GM10266 (cell line): ENCODE measurements around the gene TTC34.

Source experiments
- DNase-seq: peaks from one replicate; pipeline ENCODE4 v3.0.0; 2012; ENCODE audit errors: extremely low spot score
- TF ChIP-seq, protein P1 (sequence below): IDR thresholded peaks from 2 replicates; pipeline ENCODE4 v1.5.1; 2012; ENCODE audit warnings: mild to moderate bottlenecking, low read depth; ENCODE audit not compliant: control insufficient read depth, insufficient read depth; ENCODE audit errors: missing control alignments

The TTC34 gene

DNA sequence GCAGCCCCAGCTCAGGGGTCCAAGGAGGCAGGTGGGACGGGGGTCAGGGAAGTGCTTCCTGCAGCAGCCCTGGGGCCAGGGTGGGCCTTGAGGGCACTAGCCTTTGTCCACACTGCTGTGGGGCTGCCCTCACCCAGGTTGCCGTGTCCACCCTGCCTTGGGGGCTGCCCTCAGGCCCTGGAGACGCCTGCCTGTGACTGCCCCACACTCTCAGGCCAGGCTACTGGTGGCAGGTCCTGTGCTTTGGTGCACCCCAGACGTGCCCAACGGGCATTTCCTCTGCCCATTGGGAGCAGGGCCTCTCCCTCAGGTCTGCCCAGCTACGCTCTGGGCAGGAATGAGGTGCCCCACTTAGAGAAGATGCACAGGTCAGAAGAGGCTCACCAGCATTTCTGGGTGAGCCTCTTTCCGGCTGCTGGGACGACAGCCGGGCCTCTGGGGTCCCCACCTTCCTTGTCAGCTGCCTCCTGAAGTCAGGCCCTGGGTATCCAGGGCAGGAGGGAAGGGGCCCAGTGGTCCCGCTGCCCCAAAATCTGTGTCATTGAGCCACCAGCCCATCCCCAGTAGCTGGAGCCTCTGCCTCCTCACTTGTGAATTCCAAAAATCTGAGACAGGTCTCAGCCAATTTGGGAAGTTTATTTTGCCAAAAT is 166.0 kb downstream of the TTC34 start:
- TF ChIP-seq, protein P1, sequence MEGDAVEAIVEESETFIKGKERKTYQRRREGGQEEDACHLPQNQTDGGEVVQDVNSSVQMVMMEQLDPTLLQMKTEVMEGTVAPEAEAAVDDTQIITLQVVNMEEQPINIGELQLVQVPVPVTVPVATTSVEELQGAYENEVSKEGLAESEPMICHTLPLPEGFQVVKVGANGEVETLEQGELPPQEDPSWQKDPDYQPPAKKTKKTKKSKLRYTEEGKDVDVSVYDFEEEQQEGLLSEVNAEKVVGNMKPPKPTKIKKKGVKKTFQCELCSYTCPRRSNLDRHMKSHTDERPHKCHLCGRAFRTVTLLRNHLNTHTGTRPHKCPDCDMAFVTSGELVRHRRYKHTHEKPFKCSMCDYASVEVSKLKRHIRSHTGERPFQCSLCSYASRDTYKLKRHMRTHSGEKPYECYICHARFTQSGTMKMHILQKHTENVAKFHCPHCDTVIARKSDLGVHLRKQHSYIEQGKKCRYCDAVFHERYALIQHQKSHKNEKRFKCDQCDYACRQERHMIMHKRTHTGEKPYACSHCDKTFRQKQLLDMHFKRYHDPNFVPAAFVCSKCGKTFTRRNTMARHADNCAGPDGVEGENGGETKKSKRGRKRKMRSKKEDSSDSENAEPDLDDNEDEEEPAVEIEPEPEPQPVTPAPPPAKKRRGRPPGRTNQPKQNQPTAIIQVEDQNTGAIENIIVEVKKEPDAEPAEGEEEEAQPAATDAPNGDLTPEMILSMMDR = no peak
- no peak for DNase-seq

DNA sequence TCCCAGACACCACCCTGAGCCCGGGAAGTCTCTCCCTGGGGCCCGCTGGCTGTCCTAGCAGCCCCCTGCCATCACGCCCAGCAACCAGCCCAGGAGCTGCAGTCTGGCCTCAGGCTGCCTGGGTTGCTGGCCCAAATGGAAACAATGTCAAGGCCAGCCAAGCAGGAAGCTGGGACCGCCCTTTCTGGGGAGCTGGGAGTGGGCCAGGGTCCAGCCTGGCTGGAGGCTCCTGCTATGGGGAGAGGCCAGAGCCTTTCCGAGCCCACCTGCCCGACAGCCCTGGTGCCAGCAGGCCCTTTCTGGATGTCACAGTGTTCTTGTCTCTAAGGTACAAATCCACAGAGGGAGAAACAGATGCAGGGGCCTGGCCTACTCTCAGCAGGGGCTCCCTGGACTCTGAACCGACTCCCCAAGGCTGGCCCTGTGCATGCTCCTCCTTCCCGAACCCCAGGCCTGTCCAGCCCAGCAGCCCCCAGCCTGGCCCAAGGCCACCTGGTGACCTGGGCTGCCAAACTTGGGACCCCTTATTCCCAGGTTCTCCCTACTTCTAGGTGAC is 167.5 kb downstream of the TTC34 start:
- TF ChIP-seq, protein P1 = no peak
- no peak for DNase-seq

DNA sequence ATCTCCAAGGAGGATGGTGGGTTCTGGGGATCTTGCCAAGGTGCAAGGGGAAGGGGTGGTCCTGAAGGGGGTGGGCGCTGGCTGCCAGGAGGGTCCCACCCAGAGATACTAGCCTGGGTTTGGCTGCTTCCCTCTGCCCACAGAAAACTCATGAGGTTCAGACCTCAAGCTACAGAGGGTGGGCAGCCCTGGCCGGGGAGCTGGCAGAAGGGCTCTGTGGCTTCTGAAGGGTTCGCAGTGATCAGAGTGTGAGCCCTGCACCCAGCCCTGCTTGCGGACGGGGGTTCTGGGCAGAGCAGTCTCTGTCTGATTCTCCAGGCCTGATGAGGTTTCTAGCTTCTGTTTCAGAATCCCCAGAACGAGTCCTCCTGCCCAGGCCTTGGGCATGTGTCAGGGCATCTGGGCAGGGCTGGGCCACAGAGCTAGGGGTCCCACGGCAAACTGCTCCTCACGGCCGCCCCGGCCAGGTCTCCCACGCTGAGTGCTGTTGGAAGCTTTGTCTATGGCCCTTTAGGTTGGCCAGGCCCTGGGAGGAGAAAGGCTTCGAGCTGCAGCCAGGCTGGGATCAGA is 168.0 kb downstream of the TTC34 start:
- no peak for DNase-seq
- TF ChIP-seq, protein P1 = no peak

DNA sequence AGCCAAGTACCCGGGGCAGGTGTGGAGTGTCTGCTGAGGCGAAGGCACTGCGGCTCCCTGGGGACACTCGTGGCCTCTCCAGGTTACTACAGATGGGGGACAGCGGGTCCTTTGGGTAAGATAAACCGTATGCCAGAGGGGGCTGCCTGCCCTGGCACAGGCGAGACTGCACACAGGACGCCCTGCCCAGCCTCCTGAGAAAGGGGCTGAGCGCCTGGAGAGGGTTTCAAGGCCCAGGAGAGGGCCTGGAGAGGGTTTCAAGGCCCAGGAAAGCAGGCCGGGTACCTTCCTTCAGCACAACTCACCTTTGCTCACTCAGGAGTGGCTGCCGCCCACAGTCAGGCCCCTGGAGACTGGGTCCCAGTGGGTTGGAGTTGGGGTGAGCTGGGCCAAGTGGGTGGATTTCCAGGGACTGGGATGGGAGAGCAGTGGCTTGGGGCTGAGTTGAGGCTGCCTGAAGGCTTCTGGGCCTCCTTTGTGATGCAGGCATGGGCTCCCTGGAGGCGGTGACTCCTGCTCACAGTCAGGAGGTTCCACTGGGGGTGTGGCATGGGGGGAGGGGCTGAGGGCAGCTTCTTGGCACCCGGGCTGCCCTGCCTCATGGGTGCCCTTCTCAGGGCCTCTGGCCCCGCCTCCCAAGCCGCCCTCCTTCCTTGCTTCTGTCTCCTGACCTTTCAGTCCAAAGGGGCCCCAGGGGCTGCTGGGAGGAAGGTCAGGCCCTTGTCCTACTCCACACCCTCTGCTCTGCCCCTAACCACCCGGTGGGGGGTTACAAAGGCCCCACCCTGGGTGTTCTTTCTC is 168.7 kb downstream of the TTC34 start, which contains the start of gene MMEL1:
Gene MMEL1, minus strand, starts transcription at position 456 of the 801 bp plus-strand sequence. CDS start 3,532 bp downstream, outside the sequence.
- DNase-seq = no peak
- TF ChIP-seq, protein P1 = no peak

DNA sequence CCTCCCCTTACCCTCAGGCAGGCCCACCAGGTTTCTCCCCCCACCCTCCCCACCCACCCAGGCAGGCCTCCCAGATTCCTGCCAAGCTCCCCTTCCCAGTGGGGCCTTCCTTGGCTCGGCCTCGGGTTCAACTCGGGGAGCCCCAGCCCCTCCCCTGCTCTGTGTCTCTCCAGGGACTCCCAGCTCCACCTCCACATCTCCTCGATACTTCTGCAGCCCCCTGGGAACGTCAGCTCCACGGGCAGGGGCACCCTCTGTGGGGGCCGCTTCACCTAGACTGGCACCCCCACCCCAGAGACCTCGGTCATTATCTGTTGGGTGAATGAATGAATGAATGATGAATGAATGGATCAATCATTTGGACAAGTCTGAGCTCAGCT is 169.5 kb downstream of the TTC34 start:
- TF ChIP-seq, protein P1 = no peak
- DNase-seq = no peak

DNA sequence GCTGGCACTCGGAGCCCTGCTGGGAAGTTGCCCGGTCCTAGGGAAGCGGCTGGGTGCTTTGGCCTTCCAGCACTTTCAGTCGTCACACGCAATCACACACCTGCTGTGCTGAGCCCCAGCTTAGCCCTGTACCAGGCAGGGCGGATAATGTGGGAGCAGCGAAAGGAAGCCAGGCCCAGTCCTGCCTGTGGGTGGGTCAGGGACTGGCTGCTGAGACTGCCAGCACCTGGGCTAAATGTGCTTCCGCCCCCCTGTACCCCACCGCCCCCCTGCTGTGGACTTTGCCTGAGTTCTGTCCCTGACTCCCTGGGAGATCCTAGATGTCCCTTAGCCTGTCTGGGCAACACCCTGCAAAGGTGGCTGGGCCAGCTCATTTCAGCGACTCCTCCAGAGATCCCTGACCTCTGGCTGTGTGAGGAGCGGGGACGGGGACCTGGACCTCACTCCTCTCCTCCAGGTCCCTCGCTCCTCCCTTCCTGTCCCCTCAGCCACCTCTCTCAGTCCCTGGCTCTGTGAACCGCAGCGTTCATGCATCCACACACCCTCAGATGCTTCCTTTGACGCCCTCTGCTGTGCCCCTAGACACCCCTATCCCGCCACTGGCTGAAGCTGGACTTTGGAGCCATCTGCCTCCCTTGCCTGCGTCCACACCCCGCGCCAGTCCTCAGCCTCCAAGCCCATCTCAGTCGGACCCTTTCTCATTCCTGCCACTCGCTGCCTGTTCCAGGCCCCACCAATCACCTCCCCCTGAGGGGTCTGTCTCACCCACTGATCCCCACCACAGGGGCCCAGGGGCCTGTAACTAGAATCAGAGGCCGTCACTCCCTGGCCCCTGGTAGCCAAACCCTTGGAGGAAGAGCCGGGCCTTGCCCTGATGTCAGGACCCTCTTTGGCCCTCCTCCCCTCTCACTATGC is 170.1 kb downstream of the TTC34 start:
- no peak for DNase-seq
- TF ChIP-seq, protein P1 = no peak
